ENCODE results near the gene MDM1.

Gene MDM1

GRCh38 chr12:68358532-68359485 is 26.6 kb upstream of the MDM1 start:
- peak; percentile 26 to 49 (median 29) for DNase-seq (ENCODE audit: low read depth in 3 of 3)

GRCh38 chr12:68356986-68357385 is 24.8 kb upstream of the MDM1 start:
- no peak for DNase-seq (ENCODE audit: low read depth in 3 of 3)

- DNase-seq (ENCODE audit: low read depth in 3 of 3), result no peak
These were observed 24.0 kb upstream of the MDM1 start for GRCh38 chr12:68356060-68356695.

- DNase-seq (ENCODE audit: low read depth in 3 of 3), result no peak
These were observed 22.9 kb upstream of the MDM1 start for GRCh38 chr12:68354977-68355541.

- DNase-seq (ENCODE audit: low read depth in 3 of 3), result no peak
These were observed 19.9 kb upstream of the MDM1 start for GRCh38 chr12:68352067-68352466.

GRCh38 chr12:68350753-68351152 is 18.6 kb upstream of the MDM1 start:
- no peak for DNase-seq (ENCODE audit: low read depth in 3 of 3)

- DNase-seq (ENCODE audit: low read depth in 3 of 3), result no peak
These were observed 17.9 kb upstream of the MDM1 start for GRCh38 chr12:68349921-68350606.

- DNase-seq (ENCODE audit: low read depth in 3 of 3), result no peak
These were observed 17.1 kb upstream of the MDM1 start for GRCh38 chr12:68349220-68349621.

GRCh38 chr12:68348419-68348818 is 16.3 kb upstream of the MDM1 start:
- no peak for DNase-seq (ENCODE audit: low read depth in 3 of 3)

GRCh38 chr12:68345763-68346162 is 13.6 kb upstream of the MDM1 start:
- DNase-seq (ENCODE audit: low read depth in 3 of 3), result no peak

GRCh38 chr12:68344126-68344525 is 12.0 kb upstream of the MDM1 start:
- no peak for DNase-seq (ENCODE audit: low read depth in 3 of 3)

GRCh38 chr12:68342966-68343365 is 10.8 kb upstream of the MDM1 start:
- DNase-seq (ENCODE audit: low read depth in 3 of 3), result no peak

- DNase-seq (ENCODE audit: low read depth in 3 of 3), result no peak
These were observed 9.7 kb upstream of the MDM1 start for GRCh38 chr12:68341822-68342221.

GRCh38 chr12:68340404-68341270 is 8.5 kb upstream of the MDM1 start:
- DNase-seq (ENCODE audit: low read depth in 3 of 3), result no peak

- DNase-seq (ENCODE audit: low read depth in 3 of 3), result no peak
These were observed 4.7 kb upstream of the MDM1 start for GRCh38 chr12:68336889-68337303.

GRCh38 chr12:68335462-68335861 is 3.3 kb upstream of the MDM1 start:
- DNase-seq (ENCODE audit: low read depth in 3 of 3), result no peak

- peak in 1 of 3 experiments; percentile 11 for DNase-seq (ENCODE audit: low read depth in 3 of 3)
These were observed 2.0 kb upstream of the MDM1 start for GRCh38 chr12:68334132-68334531.

GRCh38 chr12:68332728-68333630 is 817 bp upstream of the MDM1 start:
- no peak for DNase-seq (ENCODE audit: low read depth in 3 of 3)

GRCh38 chr12:68331500-68331868 is 678 bp downstream of the MDM1 start:
- DNase-seq (ENCODE audit: low read depth in 3 of 3), result peak in 1 of 3 experiments; percentile 4

GRCh38 chr12:68327896-68328295 is 4.3 kb downstream of the MDM1 start:
- DNase-seq (ENCODE audit: low read depth in 3 of 3), result no peak
